Neural progenitor cell (in vitro differentiated cells): Measurements from ENCODE around the gene MAN2B2. TPM values are rescaled to one million over a fixed set of nuclear protein-coding genes. Genes with fewer than 3 reads are reported as not detected.

Experiments used
- DNase-seq: peaks from one replicate; pipeline ENCODE4 v3.0.0-alpha.2; 2016; ENCODE audit warnings: low spot score
- H2AFZ ChIP-seq: fragments of 200-600 bp; sonication (generic); replicated peaks from 2 replicates; pipeline ENCODE4 v1.6.1; 2016; ENCODE audit warnings: antibody characterized with exemption
- H3F3A ChIP-seq: fragments of 200-600 bp; sonication (generic); 2 replicates; pipeline ENCODE4 v1.6.1; 2016; ENCODE audit warnings: antibody characterized with exemption, low read depth
- H3K27ac ChIP-seq: fragments of 200-600 bp; sonication (generic); 2 replicates; pipeline ENCODE4 v1.5.1; 2016; ENCODE audit warnings: mild to moderate bottlenecking
- H3K27me3 ChIP-seq: fragments of 200-600 bp; sonication (generic); 2 replicates; pipeline ENCODE4 v1.6.1; 2016; ENCODE audit warnings: mild to moderate bottlenecking, moderate library complexity
- H3K36me3 ChIP-seq: fragments of 200-600 bp; sonication (generic); 2 replicates; pipeline ENCODE4 v1.5.1; 2016
- H3K4me1 ChIP-seq: fragments of 200-600 bp; sonication (generic); 2 replicates; pipeline ENCODE4 v1.6.1; 2016; ENCODE audit warnings: mixed run types
- H3K4me2 ChIP-seq: fragments of 200-600 bp; sonication (generic); 2 replicates; pipeline ENCODE4 v1.6.1; 2016
- H3K4me3 ChIP-seq: fragments of 200-600 bp; sonication (generic); 2 replicates; pipeline ENCODE4 v1.5.1; 2016
- H3K79me2 ChIP-seq: fragments of 200-600 bp; sonication (generic); 2 replicates; pipeline ENCODE4 v1.6.1; 2016; ENCODE audit warnings: low read depth
- H3K9ac ChIP-seq: fragments of 200-600 bp; sonication (generic); 2 replicates; pipeline ENCODE4 v1.6.1; 2016
- H3K9me3 ChIP-seq: fragments of 200-600 bp; sonication (generic); 2 replicates; pipeline ENCODE4 v1.5.1; 2016; ENCODE audit warnings: low read depth
- H4K20me1 ChIP-seq: fragments of 200-600 bp; sonication (generic); 2 replicates; pipeline ENCODE4 v1.6.1; 2016; ENCODE audit warnings: low read depth
- H3K27ac Mint-ChIP-seq: 3 replicates; pipeline ENCODE4 v1.8.0; 2021; ENCODE audit warnings: mixed read lengths
- H3K27me3 Mint-ChIP-seq: 2 replicates; pipeline ENCODE4 v1.8.0; 2022; ENCODE audit warnings: low read depth, mild to moderate bottlenecking, inconsistent platforms, moderate library complexity, mixed read lengths; ENCODE audit not compliant: insufficient read depth
- H3K36me3 Mint-ChIP-seq: 3 replicates; pipeline ENCODE4 v1.8.0; 2021; ENCODE audit warnings: mixed read lengths
- H3K4me1 Mint-ChIP-seq: 3 replicates; pipeline ENCODE4 v1.8.0; 2021; ENCODE audit warnings: mixed read lengths
- H3K4me3 Mint-ChIP-seq: 3 replicates; pipeline ENCODE4 v1.8.0; 2021; ENCODE audit warnings: mild to moderate bottlenecking, moderate library complexity, mixed read lengths
- H3K9me3 Mint-ChIP-seq: 3 replicates; pipeline ENCODE4 v1.8.0; 2020; ENCODE audit warnings: mixed read lengths
- EZH2 ChIP-seq: fragments of 200-600 bp; sonication (generic); IDR thresholded peaks from 2 replicates; pipeline ENCODE4 v1.6.1; 2017; ENCODE audit warnings: antibody characterized with exemption, mild to moderate bottlenecking, moderate library complexity
- EZH2phosphoT487 ChIP-seq: fragments of 200-600 bp; sonication (generic); IDR thresholded peaks from 2 replicates; pipeline ENCODE4 v1.6.1; 2017; ENCODE audit warnings: antibody characterized with exemption
- total RNA-seq: library from RNA; depleted of rRNA; stranded (reverse); fragments of >200 nt; gene quantifications from 2 replicates; pipeline ENCODE4 v1.2.3, GENCODE V29; 2015; ENCODE audit warnings: low replicate concordance
- TF ChIP-seq, protein P1 (sequence below): fragments of 200-600 bp; sonication (generic); IDR thresholded peaks from 2 replicates; pipeline ENCODE4 v1.5.1; 2017; ENCODE audit warnings: antibody characterized with exemption, mild to moderate bottlenecking

Gene MAN2B2
- total RNA-seq, 1 donor from 2014 or later: 2.7 TPM

DNA sequence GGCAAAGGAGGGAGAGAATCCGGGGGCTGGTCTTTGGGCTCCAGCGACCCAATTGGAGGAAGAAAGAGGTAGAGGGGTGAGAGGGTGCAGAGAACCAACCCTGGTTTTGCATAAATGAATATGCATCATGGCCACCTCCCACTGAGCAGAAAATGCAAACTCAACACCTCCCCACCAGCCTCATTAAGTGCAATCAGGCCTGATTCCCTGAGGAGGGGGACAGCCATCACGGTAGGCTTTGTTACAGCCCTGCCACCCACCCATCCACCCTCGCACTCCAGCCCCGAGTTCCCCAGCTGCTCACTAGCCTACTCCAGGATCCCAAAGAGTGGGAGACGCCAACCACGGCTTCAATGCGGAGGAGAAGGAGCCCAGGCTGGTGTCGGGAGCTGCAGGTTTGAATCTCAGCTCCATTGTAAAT lies 48.3 kb upstream of the MAN2B2 start:
- no peak overlapping the region for H2AFZ ChIP-seq
- no peaks in the 10 kb centered on the region for H3K27me3 ChIP-seq
- H3F3A ChIP-seq: no peaks in the 10 kb centered on the region
- H3K4me3 Mint-ChIP-seq: no peak overlapping the region
- H3K9me3 Mint-ChIP-seq: no peaks in the 10 kb centered on the region
- H3K27ac ChIP-seq: no peak overlapping the region
- H3K27me3 Mint-ChIP-seq: peaks cover 7% of the 10 kb centered on the region
- H3K9ac ChIP-seq: no peak overlapping the region
- no peaks in the 10 kb centered on the region for H3K36me3 ChIP-seq
- no peak for DNase-seq
- H3K36me3 Mint-ChIP-seq: no peaks in the 10 kb centered on the region
- H3K79me2 ChIP-seq: no peaks in the 10 kb centered on the region
- peaks cover 8% of the 10 kb centered on the region for H3K4me1 Mint-ChIP-seq
- H3K4me1 ChIP-seq: peaks cover 9% of the 10 kb centered on the region
- H4K20me1 ChIP-seq: no peaks in the 10 kb centered on the region
- H3K27ac Mint-ChIP-seq: no peak overlapping the region
- TF ChIP-seq EZH2phosphoT487 (no peak), EZH2 (no peak)
- no peak overlapping the region for H3K4me3 ChIP-seq
- H3K9me3 ChIP-seq: no peaks in the 10 kb centered on the region
- H3K4me2 ChIP-seq: no peak overlapping the region

DNA sequence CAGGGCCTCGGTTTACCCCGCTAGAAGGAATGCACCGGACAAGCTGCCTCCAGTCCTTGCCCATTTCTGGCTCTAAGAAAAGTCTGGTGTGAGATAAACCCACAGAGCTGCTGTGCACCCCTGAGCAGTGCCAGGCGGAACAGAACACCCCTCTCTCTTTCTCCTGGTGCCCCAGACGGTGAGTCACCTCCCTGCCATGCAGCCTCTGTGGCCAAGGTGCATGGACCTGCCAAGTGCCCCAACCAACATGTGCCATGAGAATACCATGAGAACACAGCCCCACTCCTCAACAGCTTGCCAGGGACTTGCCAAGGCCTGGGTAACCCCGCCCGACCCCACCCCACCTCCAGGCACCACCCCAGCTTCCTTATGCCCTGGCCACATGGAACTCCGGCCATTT lies 47.7 kb upstream of the MAN2B2 start:
- no peaks in the 10 kb centered on the region for H3K79me2 ChIP-seq
- H3F3A ChIP-seq: no peaks in the 10 kb centered on the region
- H3K4me1 ChIP-seq: peaks cover 9% of the 10 kb centered on the region
- no peaks in the 10 kb centered on the region for H3K9me3 ChIP-seq
- H3K27me3 Mint-ChIP-seq: peaks cover 7% of the 10 kb centered on the region
- H3K9me3 Mint-ChIP-seq: no peaks in the 10 kb centered on the region
- H3K36me3 Mint-ChIP-seq: no peaks in the 10 kb centered on the region
- no peaks in the 10 kb centered on the region for H4K20me1 ChIP-seq
- H3K4me3 ChIP-seq: no peak overlapping the region
- H3K4me2 ChIP-seq: no peak overlapping the region
- no peak for DNase-seq
- no peak overlapping the region for H3K4me3 Mint-ChIP-seq
- H3K27ac ChIP-seq: no peak overlapping the region
- no peak overlapping the region for H3K27ac Mint-ChIP-seq
- H3K36me3 ChIP-seq: no peaks in the 10 kb centered on the region
- TF ChIP-seq EZH2phosphoT487 (no peak), EZH2 (no peak)
- TF ChIP-seq, protein P1, sequence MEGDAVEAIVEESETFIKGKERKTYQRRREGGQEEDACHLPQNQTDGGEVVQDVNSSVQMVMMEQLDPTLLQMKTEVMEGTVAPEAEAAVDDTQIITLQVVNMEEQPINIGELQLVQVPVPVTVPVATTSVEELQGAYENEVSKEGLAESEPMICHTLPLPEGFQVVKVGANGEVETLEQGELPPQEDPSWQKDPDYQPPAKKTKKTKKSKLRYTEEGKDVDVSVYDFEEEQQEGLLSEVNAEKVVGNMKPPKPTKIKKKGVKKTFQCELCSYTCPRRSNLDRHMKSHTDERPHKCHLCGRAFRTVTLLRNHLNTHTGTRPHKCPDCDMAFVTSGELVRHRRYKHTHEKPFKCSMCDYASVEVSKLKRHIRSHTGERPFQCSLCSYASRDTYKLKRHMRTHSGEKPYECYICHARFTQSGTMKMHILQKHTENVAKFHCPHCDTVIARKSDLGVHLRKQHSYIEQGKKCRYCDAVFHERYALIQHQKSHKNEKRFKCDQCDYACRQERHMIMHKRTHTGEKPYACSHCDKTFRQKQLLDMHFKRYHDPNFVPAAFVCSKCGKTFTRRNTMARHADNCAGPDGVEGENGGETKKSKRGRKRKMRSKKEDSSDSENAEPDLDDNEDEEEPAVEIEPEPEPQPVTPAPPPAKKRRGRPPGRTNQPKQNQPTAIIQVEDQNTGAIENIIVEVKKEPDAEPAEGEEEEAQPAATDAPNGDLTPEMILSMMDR: no peak
- H3K4me1 Mint-ChIP-seq: peaks cover 8% of the 10 kb centered on the region
- H2AFZ ChIP-seq: no peak overlapping the region
- no peak overlapping the region for H3K9ac ChIP-seq
- H3K27me3 ChIP-seq: no peaks in the 10 kb centered on the region

DNA sequence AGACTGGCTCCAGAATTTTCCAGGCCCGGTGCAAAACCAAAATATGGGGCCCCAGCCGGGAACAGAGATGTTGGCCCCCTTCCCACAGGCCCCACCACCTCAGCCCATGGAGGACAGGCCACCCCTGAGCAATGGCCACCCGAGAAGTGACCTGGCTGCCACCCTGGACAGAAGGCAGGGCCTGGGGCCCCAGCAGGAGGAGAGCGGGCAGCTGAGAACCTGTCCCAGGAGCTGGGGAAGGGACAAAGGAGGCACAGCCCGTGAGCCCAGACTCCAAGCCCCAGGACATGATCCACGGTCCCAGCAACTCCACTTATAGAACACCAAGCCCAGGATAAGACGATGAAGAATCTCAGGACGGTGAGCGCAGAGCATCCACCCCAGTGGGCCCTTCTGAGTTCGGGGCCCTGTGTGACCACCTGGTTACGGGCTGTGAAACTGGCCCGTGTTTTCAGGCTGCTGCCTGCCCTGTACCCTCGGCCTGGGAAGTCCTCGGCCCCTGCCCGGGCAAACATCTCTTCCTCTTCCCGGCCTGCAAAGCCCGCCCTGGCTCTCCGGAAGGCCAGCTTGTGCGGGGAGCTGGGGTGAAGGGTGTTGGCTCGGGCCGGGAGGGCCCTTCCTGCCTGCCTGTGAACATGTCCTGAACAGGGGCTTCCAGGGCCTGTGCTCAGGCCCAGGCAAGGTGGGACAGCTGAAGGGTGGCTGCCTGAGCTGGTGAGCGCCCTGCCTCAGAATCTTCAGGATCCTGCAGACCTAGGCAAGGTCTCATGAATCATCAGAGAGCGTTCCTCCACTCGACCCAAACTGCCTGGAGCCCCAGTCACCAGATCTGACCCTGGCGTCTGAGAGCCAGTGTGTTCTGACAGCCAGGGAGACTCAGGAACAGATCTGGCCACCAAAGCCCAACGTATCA lies 47.0 kb upstream of the MAN2B2 start:
- TF ChIP-seq EZH2 (no peak), EZH2phosphoT487 (no peak)
- TF ChIP-seq, protein P1: no peak
- Histone ChIP-seq H3K36me3 (no peaks in the 10 kb centered on the region), H3K4me2 (no peak overlapping the region), H3K9me3 (no peaks in the 10 kb centered on the region), H3F3A (no peaks in the 10 kb centered on the region), H3K4me1 (peaks cover 9% of the 10 kb centered on the region), H3K9ac (no peak overlapping the region), H2AFZ (no peak overlapping the region), H3K27me3 (no peaks in the 10 kb centered on the region), H3K79me2 (no peaks in the 10 kb centered on the region), H3K27ac (no peak overlapping the region), H4K20me1 (no peaks in the 10 kb centered on the region), H3K4me3 (no peak overlapping the region)
- DNase-seq: no peak
- H3K27me3 Mint-ChIP-seq: peaks cover 7% of the 10 kb centered on the region
- no peaks in the 10 kb centered on the region for H3K9me3 Mint-ChIP-seq
- peaks cover 8% of the 10 kb centered on the region for H3K4me1 Mint-ChIP-seq
- no peak overlapping the region for H3K27ac Mint-ChIP-seq
- H3K4me3 Mint-ChIP-seq: no peak overlapping the region
- no peaks in the 10 kb centered on the region for H3K36me3 Mint-ChIP-seq

DNA sequence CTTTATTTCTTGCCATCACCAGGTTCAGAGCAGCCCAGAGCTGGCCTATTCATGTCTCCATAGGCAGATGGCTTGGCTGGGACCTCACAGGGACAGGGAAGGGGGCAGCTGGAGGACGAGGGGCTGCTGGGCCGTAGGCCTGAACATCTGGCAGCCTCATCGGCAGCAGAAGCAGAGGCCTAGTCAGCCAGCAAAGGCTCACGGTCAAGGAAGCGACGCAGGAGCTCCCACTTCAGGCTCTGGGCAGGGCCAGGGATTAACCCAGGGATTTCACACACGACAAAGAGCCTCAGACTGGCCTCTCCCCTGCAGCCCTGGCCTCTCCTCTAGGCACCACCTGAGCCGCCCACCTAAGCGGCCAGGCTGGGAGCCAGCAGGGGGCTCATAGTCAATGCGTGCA lies 46.0 kb upstream of the MAN2B2 start:
- H3K27ac Mint-ChIP-seq: peak overlapping the region; percentile 50
- H3K4me3 Mint-ChIP-seq: no peak overlapping the region
- Histone ChIP-seq H2AFZ (no peak overlapping the region), H3K9me3 (no peaks in the 10 kb centered on the region), H4K20me1 (no peaks in the 10 kb centered on the region), H3K4me2 (no peak overlapping the region), H3K36me3 (no peaks in the 10 kb centered on the region), H3K9ac (no peak overlapping the region), H3K27ac (no peak overlapping the region), H3K79me2 (no peaks in the 10 kb centered on the region), H3K27me3 (no peaks in the 10 kb centered on the region), H3K4me3 (no peak overlapping the region), H3F3A (no peaks in the 10 kb centered on the region), H3K4me1 (peaks cover 9% of the 10 kb centered on the region)
- H3K9me3 Mint-ChIP-seq: no peaks in the 10 kb centered on the region
- peak; percentile 39 for DNase-seq
- peaks cover 8% of the 10 kb centered on the region for H3K4me1 Mint-ChIP-seq
- H3K27me3 Mint-ChIP-seq: peaks cover 7% of the 10 kb centered on the region
- TF ChIP-seq EZH2 (no peak), EZH2phosphoT487 (no peak)
- TF ChIP-seq, protein P1: no peak
- H3K36me3 Mint-ChIP-seq: no peaks in the 10 kb centered on the region
